H1 (cell line): Measurements from ENCODE around the gene RNPEPL1. TPM values are rescaled to one million over a fixed set of nuclear protein-coding genes. Genes with fewer than 3 reads are reported as not detected.

Experiments
- CTBP2 ChIP-seq: IDR thresholded peaks from 2 replicates; pipeline ENCODE4 v1.7.0; 2011; ENCODE audit warnings: borderline replicate concordance, mild to moderate bottlenecking, moderate library complexity, mixed read lengths, low read length; ENCODE audit not compliant: insufficient read depth, insufficient read length
- EZH2 ChIP-seq: fragments of 200-600 bp; sonication (generic); IDR thresholded peaks from 2 replicates; pipeline ENCODE4 v1.7.1; 2012; ENCODE audit warnings: low read depth, mild to moderate bottlenecking, moderate library complexity, low read length, inconsistent platforms; ENCODE audit not compliant: severe bottlenecking
- FOSL1 ChIP-seq: IDR thresholded peaks from 2 replicates; pipeline ENCODE4 v1.6.1; 2011; ENCODE audit warnings: mild to moderate bottlenecking, low read depth, low read length, moderate library complexity; ENCODE audit not compliant: insufficient read depth
- KDM1A ChIP-seq: fragments of 200-600, 300-600 bp; sonication (generic); IDR thresholded peaks from 2 replicates; pipeline ENCODE4 v1.7.1; 2016; ENCODE audit warnings: mild to moderate bottlenecking, low read length, borderline replicate concordance
- RXRA ChIP-seq: IDR thresholded peaks from 2 replicates; pipeline ENCODE4 v1.6.1; 2011; ENCODE audit warnings: low read depth, mild to moderate bottlenecking, low read length, moderate library complexity; ENCODE audit not compliant: insufficient read depth
- SP1 ChIP-seq: IDR thresholded peaks from 2 replicates; pipeline ENCODE4 v1.6.1; 2011; ENCODE audit warnings: low read depth, low read length
- polyA plus RNA-seq, 7 experiments: library from polyadenylated mRNA; depleted of rRNA in 3 of 7; stranded (reverse) in 5 of 7; unstranded in 2 of 7; fragments of >200 nt in 5 of 7; fragments of 200-250 nt in 2 of 7; gene quantifications; 1 replicate in 5 of 7; 2 replicates in 1 of 7; 4 replicates in 1 of 7; pipeline versions ENCODE4 v1.2.1 to v1.2.3, GENCODE V29; 2011 to 2013; ENCODE audit warnings: missing spikeins in 2 of 7, mixed read lengths in 2 of 7
- total RNA-seq: library from RNA; stranded (reverse); fragmentation: NEBNext Ultra II Directional; extraction: Animal tissue kit (Norgen Biotek cat#: 25700); gene quantifications from 2 replicates; pipeline ENCODE4 v1.2.1, GENCODE V29; 2021
- TF ChIP-seq, protein P1 (sequence below): IDR thresholded peaks from 2 replicates; pipeline ENCODE4 v1.6.1; 2012; ENCODE audit warnings: inconsistent platforms
- TF ChIP-seq, protein P2 (sequence below): fragments of 300-600 bp; sonication (generic); IDR thresholded peaks from 2 replicates; pipeline ENCODE4 v1.7.1; 2012; ENCODE audit warnings: low read length, moderate library complexity, mild to moderate bottlenecking, inconsistent platforms; ENCODE audit not compliant: insufficient replicate concordance

RNPEPL1 gene
- total and polyA plus RNA-seq, 2 of the 8 experiments (the other 6 are each of a cell fraction or from before 2014, with no cell fraction given), result 9.0 to 11.3 TPM

DNA sequence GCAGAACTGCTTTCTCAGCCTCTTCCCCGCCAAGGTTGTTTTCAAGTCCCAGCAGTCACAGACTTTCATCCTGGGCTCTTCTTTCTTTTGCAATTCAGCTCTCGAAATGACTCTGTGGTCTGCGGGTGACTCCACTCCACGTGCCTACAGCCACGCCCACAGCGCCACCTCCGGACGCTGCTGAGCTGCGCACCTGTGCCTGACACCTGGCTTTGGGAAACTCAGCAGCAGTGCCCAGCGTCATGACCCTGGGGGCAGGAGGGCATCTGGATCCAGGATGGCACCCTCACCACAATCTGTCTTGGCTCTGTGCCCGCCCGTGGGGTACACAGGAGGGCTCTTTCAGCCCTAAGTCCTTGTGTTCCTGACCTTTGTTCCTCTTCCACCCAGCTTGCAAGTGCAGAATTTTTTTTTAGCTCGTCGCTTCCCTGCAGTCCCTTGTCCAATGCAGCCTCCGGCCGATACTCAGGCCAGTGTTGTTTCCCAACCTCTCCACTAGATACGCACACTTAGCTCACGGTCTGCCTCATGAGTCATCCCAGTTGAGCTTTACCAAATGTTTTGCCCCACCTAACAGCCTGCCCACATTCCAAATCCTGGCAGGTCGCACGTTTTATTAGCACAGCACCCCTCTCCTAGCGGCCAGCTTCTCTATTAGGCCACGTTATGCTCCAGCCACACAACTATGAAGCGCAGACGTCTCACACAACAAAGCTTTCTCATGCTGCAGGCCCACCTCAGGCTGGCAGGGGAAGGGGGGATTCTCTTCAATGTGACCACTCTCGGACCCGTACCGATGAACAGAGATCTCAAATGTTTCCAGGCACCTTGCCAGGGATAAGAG is 11.7 kb downstream of the RNPEPL1 start (continued):
- TF ChIP-seq, protein P1, sequence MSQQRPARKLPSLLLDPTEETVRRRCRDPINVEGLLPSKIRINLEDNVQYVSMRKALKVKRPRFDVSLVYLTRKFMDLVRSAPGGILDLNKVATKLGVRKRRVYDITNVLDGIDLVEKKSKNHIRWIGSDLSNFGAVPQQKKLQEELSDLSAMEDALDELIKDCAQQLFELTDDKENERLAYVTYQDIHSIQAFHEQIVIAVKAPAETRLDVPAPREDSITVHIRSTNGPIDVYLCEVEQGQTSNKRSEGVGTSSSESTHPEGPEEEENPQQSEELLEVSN, result peak; percentile 69
- TF ChIP-seq RXRA, result no peak
- no peak for TF ChIP-seq FOSL1
- TF ChIP-seq EZH2, result no peak
- no peak for TF ChIP-seq SP1
- TF ChIP-seq, protein P2, sequence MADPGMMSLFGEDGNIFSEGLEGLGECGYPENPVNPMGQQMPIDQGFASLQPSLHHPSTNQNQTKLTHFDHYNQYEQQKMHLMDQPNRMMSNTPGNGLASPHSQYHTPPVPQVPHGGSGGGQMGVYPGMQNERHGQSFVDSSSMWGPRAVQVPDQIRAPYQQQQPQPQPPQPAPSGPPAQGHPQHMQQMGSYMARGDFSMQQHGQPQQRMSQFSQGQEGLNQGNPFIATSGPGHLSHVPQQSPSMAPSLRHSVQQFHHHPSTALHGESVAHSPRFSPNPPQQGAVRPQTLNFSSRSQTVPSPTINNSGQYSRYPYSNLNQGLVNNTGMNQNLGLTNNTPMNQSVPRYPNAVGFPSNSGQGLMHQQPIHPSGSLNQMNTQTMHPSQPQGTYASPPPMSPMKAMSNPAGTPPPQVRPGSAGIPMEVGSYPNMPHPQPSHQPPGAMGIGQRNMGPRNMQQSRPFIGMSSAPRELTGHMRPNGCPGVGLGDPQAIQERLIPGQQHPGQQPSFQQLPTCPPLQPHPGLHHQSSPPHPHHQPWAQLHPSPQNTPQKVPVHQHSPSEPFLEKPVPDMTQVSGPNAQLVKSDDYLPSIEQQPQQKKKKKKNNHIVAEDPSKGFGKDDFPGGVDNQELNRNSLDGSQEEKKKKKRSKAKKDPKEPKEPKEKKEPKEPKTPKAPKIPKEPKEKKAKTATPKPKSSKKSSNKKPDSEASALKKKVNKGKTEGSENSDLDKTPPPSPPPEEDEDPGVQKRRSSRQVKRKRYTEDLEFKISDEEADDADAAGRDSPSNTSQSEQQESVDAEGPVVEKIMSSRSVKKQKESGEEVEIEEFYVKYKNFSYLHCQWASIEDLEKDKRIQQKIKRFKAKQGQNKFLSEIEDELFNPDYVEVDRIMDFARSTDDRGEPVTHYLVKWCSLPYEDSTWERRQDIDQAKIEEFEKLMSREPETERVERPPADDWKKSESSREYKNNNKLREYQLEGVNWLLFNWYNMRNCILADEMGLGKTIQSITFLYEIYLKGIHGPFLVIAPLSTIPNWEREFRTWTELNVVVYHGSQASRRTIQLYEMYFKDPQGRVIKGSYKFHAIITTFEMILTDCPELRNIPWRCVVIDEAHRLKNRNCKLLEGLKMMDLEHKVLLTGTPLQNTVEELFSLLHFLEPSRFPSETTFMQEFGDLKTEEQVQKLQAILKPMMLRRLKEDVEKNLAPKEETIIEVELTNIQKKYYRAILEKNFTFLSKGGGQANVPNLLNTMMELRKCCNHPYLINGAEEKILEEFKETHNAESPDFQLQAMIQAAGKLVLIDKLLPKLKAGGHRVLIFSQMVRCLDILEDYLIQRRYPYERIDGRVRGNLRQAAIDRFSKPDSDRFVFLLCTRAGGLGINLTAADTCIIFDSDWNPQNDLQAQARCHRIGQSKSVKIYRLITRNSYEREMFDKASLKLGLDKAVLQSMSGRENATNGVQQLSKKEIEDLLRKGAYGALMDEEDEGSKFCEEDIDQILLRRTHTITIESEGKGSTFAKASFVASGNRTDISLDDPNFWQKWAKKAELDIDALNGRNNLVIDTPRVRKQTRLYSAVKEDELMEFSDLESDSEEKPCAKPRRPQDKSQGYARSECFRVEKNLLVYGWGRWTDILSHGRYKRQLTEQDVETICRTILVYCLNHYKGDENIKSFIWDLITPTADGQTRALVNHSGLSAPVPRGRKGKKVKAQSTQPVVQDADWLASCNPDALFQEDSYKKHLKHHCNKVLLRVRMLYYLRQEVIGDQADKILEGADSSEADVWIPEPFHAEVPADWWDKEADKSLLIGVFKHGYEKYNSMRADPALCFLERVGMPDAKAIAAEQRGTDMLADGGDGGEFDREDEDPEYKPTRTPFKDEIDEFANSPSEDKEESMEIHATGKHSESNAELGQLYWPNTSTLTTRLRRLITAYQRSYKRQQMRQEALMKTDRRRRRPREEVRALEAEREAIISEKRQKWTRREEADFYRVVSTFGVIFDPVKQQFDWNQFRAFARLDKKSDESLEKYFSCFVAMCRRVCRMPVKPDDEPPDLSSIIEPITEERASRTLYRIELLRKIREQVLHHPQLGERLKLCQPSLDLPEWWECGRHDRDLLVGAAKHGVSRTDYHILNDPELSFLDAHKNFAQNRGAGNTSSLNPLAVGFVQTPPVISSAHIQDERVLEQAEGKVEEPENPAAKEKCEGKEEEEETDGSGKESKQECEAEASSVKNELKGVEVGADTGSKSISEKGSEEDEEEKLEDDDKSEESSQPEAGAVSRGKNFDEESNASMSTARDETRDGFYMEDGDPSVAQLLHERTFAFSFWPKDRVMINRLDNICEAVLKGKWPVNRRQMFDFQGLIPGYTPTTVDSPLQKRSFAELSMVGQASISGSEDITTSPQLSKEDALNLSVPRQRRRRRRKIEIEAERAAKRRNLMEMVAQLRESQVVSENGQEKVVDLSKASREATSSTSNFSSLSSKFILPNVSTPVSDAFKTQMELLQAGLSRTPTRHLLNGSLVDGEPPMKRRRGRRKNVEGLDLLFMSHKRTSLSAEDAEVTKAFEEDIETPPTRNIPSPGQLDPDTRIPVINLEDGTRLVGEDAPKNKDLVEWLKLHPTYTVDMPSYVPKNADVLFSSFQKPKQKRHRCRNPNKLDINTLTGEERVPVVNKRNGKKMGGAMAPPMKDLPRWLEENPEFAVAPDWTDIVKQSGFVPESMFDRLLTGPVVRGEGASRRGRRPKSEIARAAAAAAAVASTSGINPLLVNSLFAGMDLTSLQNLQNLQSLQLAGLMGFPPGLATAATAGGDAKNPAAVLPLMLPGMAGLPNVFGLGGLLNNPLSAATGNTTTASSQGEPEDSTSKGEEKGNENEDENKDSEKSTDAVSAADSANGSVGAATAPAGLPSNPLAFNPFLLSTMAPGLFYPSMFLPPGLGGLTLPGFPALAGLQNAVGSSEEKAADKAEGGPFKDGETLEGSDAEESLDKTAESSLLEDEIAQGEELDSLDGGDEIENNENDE, result no peak
- no peak for TF ChIP-seq CTBP2
- TF ChIP-seq KDM1A, result no peak
